ENCODE measurements around the gene CBLN3. TPM values are rescaled to one million over a fixed set of nuclear protein-coding genes. Genes with fewer than 3 reads are reported as not detected.

Gene CBLN3
- 3.3 and 3.4 TPM in 2 replicates for total RNA-seq

GRCh38 chr14:24429395-24430142 lies at the start of gene CBLN3, which contains the start of gene KHNYN:
CBLN3 (minus strand) TSS chr14:24429668; CDS start chr14:24429054, 614 bp downstream.
KHNYN (plus strand) TSS chr14:24429954; CDS start chr14:24430731, 777 bp downstream.

DNA sequence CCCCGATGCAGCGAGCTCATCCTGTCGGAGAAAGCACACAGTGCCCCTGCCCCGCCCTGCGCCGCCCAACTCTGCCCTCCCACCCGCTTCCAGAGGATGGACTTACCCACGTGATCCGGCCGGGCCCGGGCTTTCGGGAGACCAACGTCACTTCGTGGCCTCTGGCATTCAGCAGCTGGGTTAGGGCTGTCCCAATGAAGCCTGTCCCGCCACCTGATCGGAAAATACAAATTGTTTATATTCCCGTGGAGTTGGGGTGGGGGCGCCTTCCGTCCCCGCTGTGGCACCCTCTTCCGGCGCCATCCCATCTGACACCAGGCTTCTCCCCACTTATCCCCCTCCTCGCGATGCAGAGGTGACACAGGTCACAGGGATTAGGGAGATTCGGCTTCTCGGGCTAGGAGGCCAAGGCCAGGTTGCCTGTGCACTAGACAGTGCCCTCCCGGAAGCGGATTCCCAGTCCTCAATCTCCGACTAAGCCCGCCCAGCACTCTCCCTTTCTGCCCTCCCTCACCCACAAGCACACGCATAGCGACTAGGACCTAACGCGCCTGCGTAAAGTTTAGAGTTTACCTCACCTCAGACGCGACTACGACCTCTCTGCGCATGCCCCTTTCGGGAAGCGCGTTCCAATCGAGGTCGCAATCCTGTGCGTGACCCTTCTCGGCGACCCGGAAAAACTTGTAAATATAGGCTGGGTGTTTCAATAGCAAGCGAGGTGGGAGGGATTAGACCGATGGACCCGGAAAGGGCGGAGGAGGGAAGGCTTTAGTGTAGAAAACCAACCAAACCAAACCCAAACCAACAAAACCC lies 13.0 kb upstream of the CBLN3 start, which contains the start of gene SDR39U1:
Gene SDR39U1 (minus strand): TSS at position 537 of the 813 bp plus-strand sequence. CDS start 7 bp downstream, at position 530.

DNA sequence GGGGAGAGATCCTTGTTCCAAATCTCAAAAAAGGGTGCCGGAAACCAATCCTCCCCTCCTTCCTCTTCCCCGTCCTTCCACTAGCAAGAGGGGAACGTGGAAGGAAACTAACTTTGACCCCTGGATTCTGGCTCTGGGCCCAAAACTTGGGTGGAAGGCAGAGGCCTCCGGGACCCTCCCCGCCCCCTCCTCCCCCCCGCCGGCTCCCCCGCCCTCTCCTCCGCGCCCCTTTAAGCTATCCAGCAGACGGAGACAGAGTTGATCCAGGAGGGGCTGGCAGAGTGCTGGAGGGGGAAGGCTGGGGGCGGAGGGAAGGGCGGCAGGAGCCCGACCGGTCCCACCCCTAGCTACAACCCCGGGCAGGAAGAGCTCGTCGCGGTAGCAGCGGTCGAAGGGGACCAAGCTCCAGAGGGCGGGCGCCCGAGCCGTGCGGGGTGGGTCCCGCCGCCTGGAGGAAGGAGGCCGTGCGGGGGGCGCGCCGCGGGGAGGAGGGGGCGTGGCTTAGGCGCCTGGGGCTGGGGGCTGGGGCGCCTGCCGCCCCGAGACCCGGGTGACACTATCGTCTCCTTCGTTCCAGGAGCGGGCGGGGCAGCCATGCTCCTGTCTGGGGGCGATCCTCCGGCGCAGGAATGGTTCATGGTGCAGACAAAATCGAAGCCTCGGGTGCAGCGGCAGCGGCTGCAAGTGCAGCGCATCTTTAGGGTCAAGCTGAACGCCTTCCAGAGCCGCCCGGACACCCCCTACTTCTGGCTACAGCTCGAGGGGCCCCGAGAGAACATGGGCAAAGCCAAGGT lies 30.6 kb downstream of the CBLN3 start, which contains the start of gene NYNRIN:
Gene NYNRIN (plus strand): TSS at position 351 of the 794 bp plus-strand sequence. CDS start 244 bp downstream, at position 595.

Other genes starting within 250 kb of the CBLN3 start
- 27.4 and 27.8 TPM in 2 replicates for gene IPO4, start 240.9 kb downstream of the CBLN3 start, total RNA-seq
- 50.9 and 58.4 TPM in 2 replicates for gene TM9SF1, start 234.2 kb downstream of the CBLN3 start, total RNA-seq
- gene TSSK4, start 224.0 kb downstream of the CBLN3 start, total RNA-seq, result 0.14 and 0.28 TPM in 2 replicates
- 19.7 and 20.3 TPM in 2 replicates for gene CHMP4A, start 216.2 kb downstream of the CBLN3 start, total RNA-seq
- gene MDP1, start 213.6 kb downstream of the CBLN3 start, total RNA-seq, result 16.2 and 17.7 TPM in 2 replicates
- gene NEDD8, start 197.3 kb downstream of the CBLN3 start, total RNA-seq, result 226 and 239 TPM in 2 replicates
- 123 and 126 TPM in 2 replicates for gene GMPR2, start 196.7 kb downstream of the CBLN3 start, total RNA-seq
- gene TINF2, start 187.0 kb downstream of the CBLN3 start, total RNA-seq, result 37.0 and 42.7 TPM in 2 replicates
- 0.71 and 1.6 TPM in 2 replicates for gene TGM1, start 166.5 kb downstream of the CBLN3 start, total RNA-seq
- gene RABGGTA, start 158.1 kb downstream of the CBLN3 start, total RNA-seq, result 16.6 and 20.1 TPM in 2 replicates
- gene DHRS1, start 129.9 kb downstream of the CBLN3 start, total RNA-seq, result 7.2 and 10.5 TPM in 2 replicates
- 14.2 and 17.1 TPM in 2 replicates for gene NOP9, start 129.8 kb downstream of the CBLN3 start, total RNA-seq
- 1.00 and 1.8 TPM in 2 replicates for gene CIDEB, start 121.7 kb downstream of the CBLN3 start, total RNA-seq
- 1.6 and 2.7 TPM in 2 replicates for gene LTB4R2, start 119.5 kb downstream of the CBLN3 start, total RNA-seq
- 0.71 and 1.9 TPM in 2 replicates for gene LTB4R, start 118.2 kb downstream of the CBLN3 start, total RNA-seq
- 3.4 and 5.3 TPM in 2 replicates for gene ADCY4, start 94.6 kb downstream of the CBLN3 start, total RNA-seq
- gene RIPK3, start 89.7 kb downstream of the CBLN3 start, total RNA-seq, result 2.5 and 2.8 TPM in 2 replicates
- gene NFATC4, start 61.5 kb downstream of the CBLN3 start, total RNA-seq, result 48.2 and 66.7 TPM in 2 replicates
- 6.4 and 10.2 TPM in 2 replicates for gene NYNRIN, start 30.7 kb downstream of the CBLN3 start, total RNA-seq
- gene KHNYN, start 286 bp upstream of the CBLN3 start, total RNA-seq, result 42.5 and 60.6 TPM in 2 replicates
- gene SDR39U1, start 13.1 kb upstream of the CBLN3 start, total RNA-seq, result 9.4 and 10.3 TPM in 2 replicates
- gene CMA1, start 78.6 kb upstream of the CBLN3 start, total RNA-seq, result not detected in 2 replicates
- gene CTSG, start 146.6 kb upstream of the CBLN3 start, total RNA-seq, result not detected in 2 replicates
- not detected in 2 replicates for gene GZMH, start 180.0 kb upstream of the CBLN3 start, total RNA-seq
- not detected in 2 replicates for gene GZMB, start 204.5 kb upstream of the CBLN3 start, total RNA-seq

Measured in smooth muscle cell of bladder (primary cell).